Measurements from ENCODE around the gene PNPLA1. TPM values are rescaled to one million over a fixed set of nuclear protein-coding genes. Genes with fewer than 3 reads are reported as not detected.

The PNPLA1 gene
- total and polyA plus RNA-seq, 10 of the 15 experiments (the other 5 are each of a cell fraction or from before 2014, with no cell fraction given), result 0.04 TPM; not detected in 9

- no peak overlapping the region for H2AFZ ChIP-seq (ENCODE audit: control insufficient read depth, low read depth, low read length)
- H3K27me3 ChIP-seq (replicated peaks in 1 of 2; ENCODE audit: control insufficient read depth in 2 of 2, insufficient read depth in 2 of 2, low read length in 1 of 2), result no peaks in the 10 kb centered on the region
- peak overlapping the region; percentile 67 for H3K4me2 ChIP-seq (ENCODE audit: control insufficient read depth, insufficient read depth)
- H3K4me1 ChIP-seq (ENCODE audit: control insufficient read depth, insufficient read depth, low read length), result peaks cover 13% of the 10 kb centered on the region
- H3K9me3 ChIP-seq (replicated peaks; ENCODE audit: control insufficient read depth, insufficient read depth, low read length), result no peaks in the 10 kb centered on the region
- intact Hi-C loops (cut with micrococcal nuclease; ENCODE audit: unreplicated experiment) (no loop called here), in situ Hi-C loops (cut with MboI) (no loop called here)
- ChIA-PET POLR2A (no interaction called here), RAD21 (ENCODE audit: unreplicated experiment) (no interaction called here), CTCF (interaction anchor here (1.5 kb wide), 1 partner anchor 60 kb away, joined by 3 read pairs; no protein-coding TSS in a partner anchor), SMC1A (ENCODE audit: uncharacterized antibody, unreplicated experiment) (interaction anchor here (0.6 to 1.0 kb wide), 2 partner anchors 38 to 1822 kb away, joined by 3 read pairs; no protein-coding TSS in a partner anchor)
- FAIRE-seq, result no peak
- H3K36me3 ChIP-seq (ENCODE audit: control insufficient read depth in 2 of 2, insufficient read depth in 2 of 2, low read length in 1 of 2), result no peaks in the 10 kb centered on the region
- 36% methylated on average over 5 of the region's 5 CpGs for WGBS (ENCODE audit: insufficient coverage, insufficient replicate concordance, low lambda C conversion rate, missing lambda C conversion rate)
- no peaks in the 10 kb centered on the region for H3K79me2 ChIP-seq (ENCODE audit: control insufficient read depth, insufficient read depth, low read length)
- H3K9ac ChIP-seq (ENCODE audit: control insufficient read depth, insufficient read depth, low read length), result no peak overlapping the region
- TF ChIP-seq LARP7 (IDR thresholded peaks at IDR 0.05) (no peak), ZNF207 (IDR thresholded peaks at IDR 0.05; ENCODE audit: borderline replicate concordance) (no peak), IRF3 (IDR thresholded peaks at IDR 0.05) (no peak), MEF2B (IDR thresholded peaks at IDR 0.05; ENCODE audit: partially characterized antibody, poor library complexity, severe bottlenecking) (no peak), ZNF274 (IDR thresholded peaks at IDR 0.05; ENCODE audit: insufficient read depth, insufficient read length) (no peak), SMC3 (IDR thresholded peaks at IDR 0.05; ENCODE audit: borderline replicate concordance, low read length) (no peak)
- no TSS peak for BruUV-seq (replicated peaks)
- no peak overlapping the region for H3K27ac ChIP-seq (ENCODE audit: control insufficient read depth, insufficient read depth)
- no peak for DNase-seq (ENCODE audit: low read depth, low spot score)
- ATAC-seq, result no peak; the same call in 2 of the 3 replicates
- H4K20me1 ChIP-seq (ENCODE audit: control insufficient read depth, insufficient read depth), result no peaks in the 10 kb centered on the region
- no peak overlapping the region for H3K4me3 ChIP-seq
These were observed 27.7 kb upstream of the PNPLA1 start for GRCh38 chr6:36242161-36242560.

- peak; percentile 31 for FAIRE-seq
- no peak for ATAC-seq
- no peaks in the 10 kb centered on the region for H4K20me1 ChIP-seq (ENCODE audit: control insufficient read depth, insufficient read depth)
- no peaks in the 10 kb centered on the region for H3K79me2 ChIP-seq (ENCODE audit: control insufficient read depth, insufficient read depth, low read length)
- WGBS (ENCODE audit: insufficient coverage, insufficient replicate concordance, low lambda C conversion rate, missing lambda C conversion rate), result 68% methylated on average over 4 of the region's 4 CpGs
- no peaks in the 10 kb centered on the region for H3K9me3 ChIP-seq (replicated peaks; ENCODE audit: control insufficient read depth, insufficient read depth, low read length)
- H3K27ac ChIP-seq (ENCODE audit: control insufficient read depth, insufficient read depth), result no peak overlapping the region
- intact Hi-C loops (cut with micrococcal nuclease; ENCODE audit: unreplicated experiment) (no loop called here), in situ Hi-C loops (cut with MboI) (no loop called here)
- ChIA-PET CTCF (interaction anchor here (1.5 kb wide), 1 partner anchor 60 kb away, joined by 3 read pairs; no protein-coding TSS in a partner anchor), SMC1A (ENCODE audit: uncharacterized antibody, unreplicated experiment) (interaction anchor here (0.6 kb wide), 2 partner anchors 359 to 1822 kb away, joined by 3 to 4 read pairs; no protein-coding TSS in a partner anchor), POLR2A (no interaction called here), RAD21 (ENCODE audit: unreplicated experiment) (no interaction called here)
- H3K9ac ChIP-seq (ENCODE audit: control insufficient read depth, insufficient read depth, low read length), result no peak overlapping the region
- no peaks in the 10 kb centered on the region for H3K36me3 ChIP-seq (ENCODE audit: control insufficient read depth in 2 of 2, insufficient read depth in 2 of 2, low read length in 1 of 2)
- no peak for DNase-seq (ENCODE audit: low read depth, low spot score)
- no TSS peak for BruUV-seq (replicated peaks)
- no peak overlapping the region for H3K4me3 ChIP-seq
- no peak overlapping the region for H2AFZ ChIP-seq (ENCODE audit: control insufficient read depth, low read depth, low read length)
- no peak overlapping the region for H3K4me2 ChIP-seq (ENCODE audit: control insufficient read depth, insufficient read depth)
- no peaks in the 10 kb centered on the region for H3K27me3 ChIP-seq (replicated peaks in 1 of 2; ENCODE audit: control insufficient read depth in 2 of 2, insufficient read depth in 2 of 2, low read length in 1 of 2)
- H3K4me1 ChIP-seq (ENCODE audit: control insufficient read depth, insufficient read depth, low read length), result peaks cover 13% of the 10 kb centered on the region
- TF ChIP-seq ZBTB11 (CRISPR knock-in tag; IDR thresholded peaks at IDR 0.05), result no peak
- no peak for TF ChIP-seq TCF7 (IDR thresholded peaks at IDR 0.05; ENCODE audit: borderline replicate concordance)
- no peak for TF ChIP-seq SMARCA5 (IDR thresholded peaks at IDR 0.05)
- no peak for TF ChIP-seq ZNF24 (IDR thresholded peaks at IDR 0.05)
These were observed 27.2 kb upstream of the PNPLA1 start for GRCh38 chr6:36242626-36243025.
